Right renal cortex interstitium (tissue), 3 donors: ENCODE results near the gene LOC101059915.
"Not testable (repeated sequence)": the region's sequence is repeated elsewhere in the genome, so short reads cannot be mapped to it uniquely, and the experiment has no call there.

Experiments used
- DNase-seq, 3 donors: peaks; one replicate each; pipeline ENCODE4 v3.0.0-alpha.2; 2013; ENCODE audit warnings: low read depth in 3 of 3, low spot score in 2 of 3

The LOC101059915 gene

GRCh38 chrX:71671043-71671780 lies 3.9 kb downstream of the LOC101059915 start:
- no peak for DNase-seq

- no peak for DNase-seq
Observed at GRCh38 chrX:71671938-71672337, 4.6 kb downstream of the LOC101059915 start.

GRCh38 chrX:71675636-71676035 lies 8.3 kb downstream of the LOC101059915 start:
- DNase-seq = not testable (repeated sequence)

GRCh38 chrX:71676068-71676795 lies 8.9 kb downstream of the LOC101059915 start:
- DNase-seq = not testable (repeated sequence)

- not testable (repeated sequence) for DNase-seq
Observed at GRCh38 chrX:71677195-71677594, 9.8 kb downstream of the LOC101059915 start.

- no peak for DNase-seq
Observed at GRCh38 chrX:71679575-71680207, 12.3 kb downstream of the LOC101059915 start.

GRCh38 chrX:71696641-71697465 lies 29.5 kb downstream of the LOC101059915 start:
- DNase-seq = not testable (repeated sequence)

- DNase-seq = not testable (repeated sequence)
Observed at GRCh38 chrX:71697466-71698298, 30.3 kb downstream of the LOC101059915 start.

GRCh38 chrX:71698299-71699022 lies 31.1 kb downstream of the LOC101059915 start:
- not testable (repeated sequence) for DNase-seq

GRCh38 chrX:71699023-71699344 lies 31.6 kb downstream of the LOC101059915 start:
- DNase-seq = not testable (repeated sequence)

GRCh38 chrX:71702853-71703252 lies 35.5 kb downstream of the LOC101059915 start:
- not testable (repeated sequence) for DNase-seq

- not testable (repeated sequence) for DNase-seq
Observed at GRCh38 chrX:71714064-71714463, 46.7 kb downstream of the LOC101059915 start.

GRCh38 chrX:71715551-71715950 lies 48.2 kb downstream of the LOC101059915 start:
- not testable (repeated sequence) for DNase-seq

GRCh38 chrX:71716323-71716722 lies 49.0 kb downstream of the LOC101059915 start:
- not testable (repeated sequence) for DNase-seq

GRCh38 chrX:71718185-71718584 lies 50.8 kb downstream of the LOC101059915 start, which contains the start of gene CXorf49:
Gene CXorf49 (minus strand): TSS chrX:71718285. CDS start chrX:71718151, 134 bp downstream.
- not testable (repeated sequence) for DNase-seq

- DNase-seq = not testable (repeated sequence)
Observed at GRCh38 chrX:71719195-71719594, 51.8 kb downstream of the LOC101059915 start.

GRCh38 chrX:71720289-71720886 lies 53.0 kb downstream of the LOC101059915 start:
- DNase-seq = not testable (repeated sequence)
